K562 (cell line): ENCODE measurements around the gene WDR31. TPM values are rescaled to one million over a fixed set of nuclear protein-coding genes. Genes with fewer than 3 reads are reported as not detected.

Source experiments
- BDP1 ChIP-seq: IDR thresholded peaks from 3 replicates; pipeline ENCODE4 v1.6.1; 2011; ENCODE audit not compliant: insufficient read length, insufficient read depth
- CBX1 ChIP-seq: sonication (generic); IDR thresholded peaks from 2 replicates; pipeline ENCODE4 v1.6.1; 2016; ENCODE audit warnings: antibody characterized with exemption, low read depth, mild to moderate bottlenecking
- CTBP1 ChIP-seq: fragments of 450-650 bp; IDR thresholded peaks from 2 replicates; pipeline ENCODE4 v1.6.1; 2016; ENCODE audit warnings: borderline replicate concordance
- EP400 ChIP-seq: fragments of 450-650 bp; IDR thresholded peaks from 2 replicates; pipeline ENCODE4 v1.6.1; 2017; ENCODE audit warnings: antibody characterized with exemption, mild to moderate bottlenecking, moderate library complexity
- HNRNPLL ChIP-seq: fragments of 200-400 bp; formaldehyde crosslinking; IDR thresholded peaks from 2 replicates; pipeline ENCODE4 v1.6.1; 2017; ENCODE audit warnings: low read length, low read depth, mild to moderate bottlenecking; ENCODE audit not compliant: poor library complexity, severe bottlenecking
- KHSRP ChIP-seq: fragments of 450-650 bp; IDR thresholded peaks from 2 replicates; pipeline ENCODE4 v1.6.1; 2017
- L3MBTL2 ChIP-seq: fragments of 450-650 bp; IDR thresholded peaks from 2 replicates; pipeline ENCODE4 v1.6.1; 2016; ENCODE audit warnings: mild to moderate bottlenecking, moderate library complexity
- NFIC ChIP-seq: fragments of 450-650 bp; IDR thresholded peaks from 2 replicates; pipeline ENCODE4 v1.6.1; 2017; ENCODE audit warnings: mild to moderate bottlenecking, inconsistent platforms
- PHF8 ChIP-seq: fragments of 200-600 bp; sonication (generic); IDR thresholded peaks from 2 replicates; pipeline ENCODE4 v1.6.1; 2012; ENCODE audit warnings: mixed run types, mild to moderate bottlenecking, inconsistent platforms, low read length, moderate library complexity, borderline replicate concordance
- PURB ChIP-seq: sonication (generic); formaldehyde crosslinking; IDR thresholded peaks from 2 replicates; pipeline ENCODE4 v1.9.0; 2021; ENCODE audit warnings: low read depth, mild to moderate bottlenecking, missing genetic modification reagents
- RBM22 ChIP-seq: fragments of 200-400 bp; formaldehyde crosslinking; IDR thresholded peaks from 2 replicates; pipeline ENCODE4 v1.6.1; 2018; ENCODE audit warnings: low read length, low read depth; ENCODE audit not compliant: poor library complexity, severe bottlenecking
- SMAD2 ChIP-seq: fragments of 150-350 bp; IDR thresholded peaks from 2 replicates; pipeline ENCODE4 v1.6.1; 2014; ENCODE audit warnings: low read depth, mild to moderate bottlenecking, low read length
- SRSF3 ChIP-seq: fragments of 200-400 bp; formaldehyde crosslinking; IDR thresholded peaks from 2 replicates; pipeline ENCODE4 v1.6.1; 2016; ENCODE audit warnings: mild to moderate bottlenecking, low read length, moderate library complexity; ENCODE audit not compliant: insufficient read depth
- TAL1 ChIP-seq: fragments of 450-650 bp; IDR thresholded peaks from 2 replicates; pipeline ENCODE4 v1.6.1; 2016; ENCODE audit warnings: mild to moderate bottlenecking
- TCF7L2 ChIP-seq: fragments of 150-350 bp; IDR thresholded peaks from 2 replicates; pipeline ENCODE4 v1.6.1; 2016; ENCODE audit warnings: low read depth, mild to moderate bottlenecking, low read length, moderate library complexity
- ZNF175 ChIP-seq: fragments of 200-800 bp; sonication (Bioruptor generic); IDR thresholded peaks from 2 replicates; pipeline ENCODE4 v1.6.1; 2016; ENCODE audit warnings: low read depth, mild to moderate bottlenecking, missing genetic modification characterization, missing compliant biosample characterization
- ZNF263 ChIP-seq: sonication (generic); formaldehyde crosslinking; IDR thresholded peaks from 2 replicates; pipeline ENCODE4 v1.8.0; 2022; ENCODE audit warnings: mild to moderate bottlenecking, missing genetic modification reagents, borderline replicate concordance
- ZNF280B ChIP-seq: fragments of 250-450 bp; sonication (Bioruptor Pico); IDR thresholded peaks from 2 replicates; pipeline ENCODE4 v1.5.1; 2021; ENCODE audit warnings: mild to moderate bottlenecking
- polyA plus RNA-seq, 8 experiments: library from polyadenylated mRNA; depleted of rRNA in 4 of 8; stranded (reverse) in 5 of 8; unstranded in 3 of 8; fragments of >200 nt; fragmentation: Nextera tagmentation in 2 of 8; fragmentation: Illumina TruSeq in 1 of 8; extraction: Ambion mirVana in 2 of 8; extraction: Trizol in 1 of 8; gene quantifications; 2 replicates each; pipeline versions ENCODE4 v1.2.1 to v1.2.3, GENCODE V29; 2011 to 2014; ENCODE audit warnings: inconsistent platforms in 1 of 8, missing spikeins in 1 of 8
- total RNA-seq, 7 experiments: library from RNA; depleted of rRNA in 6 of 7; stranded (reverse); fragments of >200 nt in 6 of 7; fragmentation: Illumina TruSeq in 2 of 7; extraction: Trizol in 2 of 7; gene quantifications; 2 replicates each; pipeline versions ENCODE4 v1.2.1 to v1.2.3, GENCODE V29; 2011 to 2021; ENCODE audit warnings: low replicate concordance in 1 of 7
- TF ChIP-seq, protein P1 (sequence below): sonication (generic); formaldehyde crosslinking; IDR thresholded peaks from 2 replicates; pipeline ENCODE4 v1.8.0; 2022; ENCODE audit warnings: mild to moderate bottlenecking, missing genetic modification reagents, borderline replicate concordance
- TF ChIP-seq, protein P2 (sequence below): sonication (generic); formaldehyde crosslinking; IDR thresholded peaks from 2 replicates; pipeline ENCODE4 v1.8.0; 2022; ENCODE audit warnings: missing genetic modification reagents, mild to moderate bottlenecking, moderate library complexity, borderline replicate concordance
- TF ChIP-seq, protein P3 (sequence below): fragments of 450-650 bp; IDR thresholded peaks from one replicate; pipeline ENCODE4 v1.6.1; 2018; ENCODE audit warnings: mild to moderate bottlenecking, moderate library complexity; ENCODE audit not compliant: partially characterized antibody

The WDR31 gene
- total and polyA plus RNA-seq, 9 of the 15 experiments (the other 6 are each of a cell fraction or from before 2014, with no cell fraction given): 0.35 to 1.8 (median 0.95) TPM

- TF ChIP-seq EP400 (no peak), ZNF263 (no peak), RBM22 (no peak), NFIC (peak; percentile 16; the same call in 1 of the 2 replicates), KHSRP (no peak), TCF7L2 (no peak), CBX1 (no peak), SMAD2 (no peak), PURB (CRISPR knock-in tag) (no peak), HNRNPLL (peak; percentile 68), TAL1 (no peak), SRSF3 (no peak), L3MBTL2 (peak; percentile 75), BDP1 (no peak), ZNF175 (CRISPR knock-in tag) (no peak), ZNF280B (no peak), PHF8 (peak; percentile 86), CTBP1 (no peak)
- TF ChIP-seq, protein P1, sequence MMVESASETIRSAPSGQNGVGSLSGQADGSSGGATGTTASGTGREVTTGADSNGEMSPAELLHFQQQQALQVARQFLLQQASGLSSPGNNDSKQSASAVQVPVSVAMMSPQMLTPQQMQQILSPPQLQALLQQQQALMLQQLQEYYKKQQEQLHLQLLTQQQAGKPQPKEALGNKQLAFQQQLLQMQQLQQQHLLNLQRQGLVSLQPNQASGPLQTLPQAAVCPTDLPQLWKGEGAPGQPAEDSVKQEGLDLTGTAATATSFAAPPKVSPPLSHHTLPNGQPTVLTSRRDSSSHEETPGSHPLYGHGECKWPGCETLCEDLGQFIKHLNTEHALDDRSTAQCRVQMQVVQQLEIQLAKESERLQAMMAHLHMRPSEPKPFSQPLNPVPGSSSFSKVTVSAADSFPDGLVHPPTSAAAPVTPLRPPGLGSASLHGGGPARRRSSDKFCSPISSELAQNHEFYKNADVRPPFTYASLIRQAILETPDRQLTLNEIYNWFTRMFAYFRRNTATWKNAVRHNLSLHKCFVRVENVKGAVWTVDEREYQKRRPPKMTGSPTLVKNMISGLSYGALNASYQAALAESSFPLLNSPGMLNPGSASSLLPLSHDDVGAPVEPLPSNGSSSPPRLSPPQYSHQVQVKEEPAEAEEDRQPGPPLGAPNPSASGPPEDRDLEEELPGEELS (CRISPR knock-in tag): peak; percentile 50; the same call in 1 of the 2 replicates
- TF ChIP-seq, protein P2, sequence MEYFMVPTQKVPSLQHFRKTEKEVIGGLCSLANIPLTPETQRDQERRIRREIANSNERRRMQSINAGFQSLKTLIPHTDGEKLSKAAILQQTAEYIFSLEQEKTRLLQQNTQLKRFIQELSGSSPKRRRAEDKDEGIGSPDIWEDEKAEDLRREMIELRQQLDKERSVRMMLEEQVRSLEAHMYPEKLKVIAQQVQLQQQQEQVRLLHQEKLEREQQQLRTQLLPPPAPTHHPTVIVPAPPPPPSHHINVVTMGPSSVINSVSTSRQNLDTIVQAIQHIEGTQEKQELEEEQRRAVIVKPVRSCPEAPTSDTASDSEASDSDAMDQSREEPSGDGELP: peak; percentile 78
- TF ChIP-seq, protein P3, sequence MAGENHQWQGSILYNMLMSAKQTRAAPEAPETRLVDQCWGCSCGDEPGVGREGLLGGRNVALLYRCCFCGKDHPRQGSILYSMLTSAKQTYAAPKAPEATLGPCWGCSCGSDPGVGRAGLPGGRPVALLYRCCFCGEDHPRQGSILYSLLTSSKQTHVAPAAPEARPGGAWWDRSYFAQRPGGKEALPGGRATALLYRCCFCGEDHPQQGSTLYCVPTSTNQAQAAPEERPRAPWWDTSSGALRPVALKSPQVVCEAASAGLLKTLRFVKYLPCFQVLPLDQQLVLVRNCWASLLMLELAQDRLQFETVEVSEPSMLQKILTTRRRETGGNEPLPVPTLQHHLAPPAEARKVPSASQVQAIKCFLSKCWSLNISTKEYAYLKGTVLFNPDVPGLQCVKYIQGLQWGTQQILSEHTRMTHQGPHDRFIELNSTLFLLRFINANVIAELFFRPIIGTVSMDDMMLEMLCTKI: no peak
Measured at GRCh38 chr9:113376634-113377567, 36.8 kb upstream of the WDR31 start, which contains the start of gene HDHD3 (continued).
